ENCODE results near the gene PRKCB.
A peak's percentile ranks its signal among the peaks of the same experiment; 100 is the strongest.

GRCh38 chr16:23877107-23878070, 41.6 kb downstream of the PRKCB start:
- peak in 1 of 2 donors; percentile 10 for TF ChIP-seq CTCF (conservative IDR thresholded peaks at IDR 0.05 in 1 of 2, IDR thresholded peaks at IDR 0.05 in 1 of 2; ENCODE audit: extremely low read depth in 1 of 2, insufficient read depth in 1 of 2, low read depth in 1 of 2, low read length in 2 of 2)
- TF ChIP-seq EZH2 (IDR thresholded peaks at IDR 0.05; ENCODE audit: borderline replicate concordance, low read length), result no peak
